CD4-positive, alpha-beta T cell (primary cell): ENCODE results near the gene ANKDD1B. TPM values are rescaled to one million over a fixed set of nuclear protein-coding genes. Genes with fewer than 3 reads are reported as not detected.
"Not testable (repeated sequence)": the region's sequence is repeated elsewhere in the genome, so short reads cannot be mapped to it uniquely, and the experiment has no call there.

Source experiments
- ATAC-seq: fragments of 200-7000 bp; cut with Tn5 transposase; one replicate; pipeline ENCODE4 v1.10.0; 2022; ENCODE audit warnings: mild to moderate bottlenecking; ENCODE audit not compliant: poor library complexity
- CTCF ChIA-PET: fragments of 350-600 bp; sonication (Branson Sonifier 250); formaldehyde crosslinking; loops from one replicate; lab custom pipeline; 2021; ENCODE audit warnings: antibody characterized with exemption, inconsistent platforms; lab: Charles Lee
- POLR2A ChIA-PET: fragments of 350-600 bp; sonication (Branson Sonifier 250); formaldehyde crosslinking; loops from one replicate; lab custom pipeline; 2021; ENCODE audit warnings: antibody characterized with exemption, inconsistent platforms; lab: Charles Lee
- DNase-seq, 14 experiments: peaks; one replicate each; pipeline ENCODE4 v3.0.0-alpha.2; 2013 to 2020; ENCODE audit warnings: mixed read lengths in 2 of 14
- H3K27ac ChIP-seq, 2 donors: one replicate each; pipeline versions ENCODE4 v1.5.1 to v1.7.0; 2013; ENCODE audit warnings: low read length in 2 of 2, low read depth in 1 of 2, mild to moderate bottlenecking in 1 of 2
- H3K27me3 ChIP-seq, 2 experiments: 1 replicate in 1 of 2; 2 replicates in 1 of 2; pipeline versions ENCODE4 v1.6.1 to v1.7.0; 2013; ENCODE audit warnings: low read length in 2 of 2, control low read depth in 1 of 2, mild to moderate bottlenecking in 1 of 2, moderate library complexity in 1 of 2; ENCODE audit not compliant: insufficient read depth in 2 of 2, control insufficient read depth in 1 of 2
- H3K36me3 ChIP-seq: one replicate; pipeline ENCODE4 v1.6.1; 2013; ENCODE audit warnings: low read length, control low read depth; ENCODE audit not compliant: insufficient read depth
- H3K4me1 ChIP-seq: one replicate; pipeline ENCODE4 v1.6.1; 2013; ENCODE audit warnings: low read length, control low read depth; ENCODE audit not compliant: insufficient read depth
- H3K4me3 ChIP-seq: one replicate; pipeline ENCODE4 v1.5.1; 2013; ENCODE audit warnings: mild to moderate bottlenecking, low read length, moderate library complexity
- H3K9me3 ChIP-seq, 2 experiments: 1 replicate in 1 of 2; 2 replicates in 1 of 2; pipeline versions ENCODE4 v1.6.1 to v1.7.0; 2013; ENCODE audit warnings: low read length in 2 of 2, mild to moderate bottlenecking in 2 of 2, control low read depth in 1 of 2, moderate library complexity in 1 of 2; ENCODE audit not compliant: control insufficient read depth in 1 of 2, insufficient read depth in 1 of 2
- H3K27ac Mint-ChIP-seq: one replicate; pipeline ENCODE4 v1.8.0; 2020; ENCODE audit warnings: mixed read lengths
- H3K27me3 Mint-ChIP-seq: one replicate; pipeline ENCODE4 v1.8.0; 2021; ENCODE audit warnings: mixed read lengths
- H3K36me3 Mint-ChIP-seq: one replicate; pipeline ENCODE4 v1.8.0; 2021; ENCODE audit warnings: low read depth, mixed read lengths
- H3K4me1 Mint-ChIP-seq: one replicate; pipeline ENCODE4 v1.8.0; 2021; ENCODE audit warnings: low read depth, mixed read lengths
- H3K4me3 Mint-ChIP-seq: one replicate; pipeline ENCODE4 v1.8.0; 2020; ENCODE audit warnings: mild to moderate bottlenecking, mixed read lengths
- H3K9me3 Mint-ChIP-seq: one replicate; pipeline ENCODE4 v1.8.0; 2020; ENCODE audit warnings: mixed read lengths
- CTCF ChIP-seq: fragments of 200-600 bp; IDR thresholded peaks from one replicate; pipeline ENCODE4 v1.8.0; 2022; ENCODE audit warnings: antibody characterized with exemption, mild to moderate bottlenecking
- intact Hi-C, 2 experiments: fragments of 100-400 bp; cut with DNase I in 1 of 2; cut with micrococcal nuclease in 1 of 2; formaldehyde crosslinking; loops; one replicate each; pipeline versions ENCODE4 v1.15.1 to v1.9.0; 2023 to 2025; cut with DNase I, micrococcal nuclease
- total RNA-seq, 174 experiments: library from RNA in 2 of 174; stranded (reverse) in 2 of 174; gene quantifications; one replicate each; pipeline ENCODE4 v1.2.3 and lab custom pipeline; 2021 to 2026

The ANKDD1B gene
- total RNA-seq, 2 experiments from 2014 or later = 0.30 TPM; not detected in 1

GRCh38 chr5:75694781-75695180 is 83.5 kb downstream of the ANKDD1B start:
- H3K9me3 Mint-ChIP-seq = no peaks in the 10 kb centered on the region
- H3K4me1 Mint-ChIP-seq = peaks cover 4% of the 10 kb centered on the region
- H3K4me3 Mint-ChIP-seq = no peak overlapping the region
- H3K27me3 ChIP-seq = no peaks in the 10 kb centered on the region
- intact Hi-C loops = no loop called here
- H3K4me3 ChIP-seq = no peak overlapping the region
- no peaks in the 10 kb centered on the region for H3K9me3 ChIP-seq
- H3K36me3 Mint-ChIP-seq = peaks cover 60% of the 10 kb centered on the region
- CTCF ChIA-PET = no interaction called here
- H3K27me3 Mint-ChIP-seq = no peaks in the 10 kb centered on the region
- no peak for TF ChIP-seq CTCF
- no peaks in the 10 kb centered on the region for H3K4me1 ChIP-seq
- H3K27ac ChIP-seq = no peak overlapping the region
- H3K27ac Mint-ChIP-seq = no peak overlapping the region
- H3K36me3 ChIP-seq = peaks cover 19% of the 10 kb centered on the region
- no peak for DNase-seq
- no peak for ATAC-seq
- POLR2A ChIA-PET = no interaction called here

GRCh38 chr5:75695472-75696351 is 84.5 kb downstream of the ANKDD1B start:
- H3K4me3 ChIP-seq, H3K4me1 Mint-ChIP-seq, H3K27me3 ChIP-seq, CTCF ChIA-PET, POLR2A ChIA-PET, DNase-seq, H3K9me3 ChIP-seq, H3K9me3 Mint-ChIP-seq, ATAC-seq, H3K27ac Mint-ChIP-seq, H3K4me1 ChIP-seq, H3K4me3 Mint-ChIP-seq, H3K27ac ChIP-seq, intact Hi-C loops, H3K27me3 Mint-ChIP-seq: not testable (repeated sequence)
- peaks cover 54% of the 10 kb centered on the region for H3K36me3 Mint-ChIP-seq
- H3K36me3 ChIP-seq = peaks cover 10% of the 10 kb centered on the region

GRCh38 chr5:75701856-75702255 is 90.6 kb downstream of the ANKDD1B start:
- H3K9me3 Mint-ChIP-seq = no peaks in the 10 kb centered on the region
- DNase-seq = no peak
- no peak for TF ChIP-seq CTCF
- no peak for ATAC-seq
- H3K4me3 ChIP-seq = no peak overlapping the region
- intact Hi-C loops = no loop called here
- H3K27ac Mint-ChIP-seq = no peak overlapping the region
- no peak overlapping the region for H3K4me3 Mint-ChIP-seq
- H3K4me1 ChIP-seq = no peaks in the 10 kb centered on the region
- H3K4me1 Mint-ChIP-seq = peaks cover 17% of the 10 kb centered on the region
- no peaks in the 10 kb centered on the region for H3K27me3 ChIP-seq
- no peaks in the 10 kb centered on the region for H3K27me3 Mint-ChIP-seq
- peaks cover 63% of the 10 kb centered on the region for H3K36me3 Mint-ChIP-seq
- H3K27ac ChIP-seq = no peak overlapping the region
- POLR2A ChIA-PET = no interaction called here
- H3K36me3 ChIP-seq = peaks cover 33% of the 10 kb centered on the region
- H3K9me3 ChIP-seq = no peaks in the 10 kb centered on the region
- CTCF ChIA-PET = no interaction called here
